Uterus (tissue), 4 donors: ENCODE measurements around the gene DLG1. TPM values are rescaled to one million over a fixed set of nuclear protein-coding genes. Genes with fewer than 3 reads are reported as not detected.

Source experiments
- DNase-seq, 2 donors: peaks; one replicate each; pipeline ENCODE4 v3.0.0-alpha.2; 2019 to 2020
- H3K27ac ChIP-seq, 2 donors: fragments of 200-600 bp; sonication (generic); 1 replicate in 1 of 2; 2 replicates in 1 of 2; pipeline ENCODE4 v1.5.1; 2016 to 2018
- H3K27me3 ChIP-seq, 2 donors: fragments of 200-600 bp; sonication (generic); one replicate each; pipeline ENCODE4 v1.5.1; 2018 to 2019; ENCODE audit warnings: control low read depth in 1 of 2
- H3K36me3 ChIP-seq, 2 donors: fragments of 200-600 bp; sonication (generic); one replicate each; pipeline ENCODE4 v1.5.1; 2019; ENCODE audit warnings: control low read depth in 1 of 2
- H3K4me1 ChIP-seq, 2 donors: fragments of 200-600 bp; sonication (generic); one replicate each; pipeline ENCODE4 v1.5.1; 2018 to 2019; ENCODE audit warnings: control low read depth in 1 of 2
- H3K4me3 ChIP-seq, 2 donors: fragments of 200-600 bp; sonication (generic); 1 replicate in 1 of 2; 2 replicates in 1 of 2; pipeline ENCODE4 v1.5.1; 2018 to 2019; ENCODE audit warnings: mild to moderate bottlenecking in 1 of 2
- H3K9me3 ChIP-seq, 2 donors: fragments of 200-600 bp; sonication (generic); one replicate each; pipeline ENCODE4 v1.5.1; 2019; ENCODE audit warnings: control low read depth in 1 of 2
- POLR2A ChIP-seq, 2 donors: fragments of 450-650 bp; IDR thresholded peaks; one replicate each; pipeline ENCODE4 v1.6.1; 2016; ENCODE audit warnings: antibody characterized with exemption in 2 of 2, mild to moderate bottlenecking in 1 of 2, moderate library complexity in 1 of 2
- intact Hi-C: fragments of 100-400 bp; cut with DNase I; formaldehyde crosslinking; loops from one replicate; pipeline ENCODE4 v1.15.1; 2023; ENCODE audit warnings: low total_unique reads
- total RNA-seq, 4 donors: library from RNA; depleted of rRNA in 3 of 4; stranded (reverse); fragments of >200 nt in 3 of 4; gene quantifications; one replicate each; pipeline versions ENCODE4 v1.1.0 to v1.2.4, GENCODE V29; 2014 to 2023
- TF ChIP-seq, protein P1 (sequence below), 4 experiments: fragments of 200-600 bp in 2 of 4; fragments of 450-650 bp in 2 of 4; sonication (generic) in 2 of 4; IDR thresholded peaks; one replicate each; pipeline ENCODE4 v1.5.1; 2016 to 2019; ENCODE audit warnings: antibody characterized with exemption in 4 of 4, mild to moderate bottlenecking in 2 of 4, moderate library complexity in 1 of 4
- donor health status: DM: yes; HTN: yes; CAD: no.

The DLG1 gene
- total RNA-seq, 4 donors from 2014 or later = 24.1 to 139 (median 82.9) TPM

DNA sequence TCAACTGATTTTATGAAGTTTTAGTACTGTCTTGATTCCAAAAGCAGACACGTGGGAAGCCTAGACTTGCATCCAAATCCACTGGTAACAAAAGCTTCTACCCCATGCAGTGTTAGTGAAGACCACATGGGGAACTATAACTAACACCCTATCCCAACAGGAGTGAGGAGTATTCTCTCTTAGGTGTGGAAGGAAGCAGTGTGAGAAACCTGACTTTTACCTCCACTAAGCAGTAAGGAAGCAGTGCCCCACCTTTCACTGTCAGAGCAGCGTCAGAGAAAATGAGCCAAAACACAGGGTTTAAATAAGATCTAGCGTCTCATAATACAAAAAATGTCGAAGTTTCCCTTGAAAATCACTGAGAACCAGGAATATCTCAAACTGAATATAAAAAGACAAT lies 60.5 kb downstream of the DLG1 start:
- Histone ChIP-seq H3K9me3 (peaks cover 0 to 9% of the 10 kb centered on the region in 2 donors), H3K27ac (no peak overlapping the region), H3K36me3 (no peaks in the 10 kb centered on the region), H3K4me1 (no peaks in the 10 kb centered on the region), H3K27me3 (no peaks in the 10 kb centered on the region), H3K4me3 (no peak overlapping the region)
- TF ChIP-seq, protein P1, sequence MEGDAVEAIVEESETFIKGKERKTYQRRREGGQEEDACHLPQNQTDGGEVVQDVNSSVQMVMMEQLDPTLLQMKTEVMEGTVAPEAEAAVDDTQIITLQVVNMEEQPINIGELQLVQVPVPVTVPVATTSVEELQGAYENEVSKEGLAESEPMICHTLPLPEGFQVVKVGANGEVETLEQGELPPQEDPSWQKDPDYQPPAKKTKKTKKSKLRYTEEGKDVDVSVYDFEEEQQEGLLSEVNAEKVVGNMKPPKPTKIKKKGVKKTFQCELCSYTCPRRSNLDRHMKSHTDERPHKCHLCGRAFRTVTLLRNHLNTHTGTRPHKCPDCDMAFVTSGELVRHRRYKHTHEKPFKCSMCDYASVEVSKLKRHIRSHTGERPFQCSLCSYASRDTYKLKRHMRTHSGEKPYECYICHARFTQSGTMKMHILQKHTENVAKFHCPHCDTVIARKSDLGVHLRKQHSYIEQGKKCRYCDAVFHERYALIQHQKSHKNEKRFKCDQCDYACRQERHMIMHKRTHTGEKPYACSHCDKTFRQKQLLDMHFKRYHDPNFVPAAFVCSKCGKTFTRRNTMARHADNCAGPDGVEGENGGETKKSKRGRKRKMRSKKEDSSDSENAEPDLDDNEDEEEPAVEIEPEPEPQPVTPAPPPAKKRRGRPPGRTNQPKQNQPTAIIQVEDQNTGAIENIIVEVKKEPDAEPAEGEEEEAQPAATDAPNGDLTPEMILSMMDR (IDR thresholded peaks at IDR 0.05) = no peak
- no peak for TF ChIP-seq POLR2A (IDR thresholded peaks at IDR 0.05)
- intact Hi-C loops = no loop called here
- DNase-seq = no peak

DNA sequence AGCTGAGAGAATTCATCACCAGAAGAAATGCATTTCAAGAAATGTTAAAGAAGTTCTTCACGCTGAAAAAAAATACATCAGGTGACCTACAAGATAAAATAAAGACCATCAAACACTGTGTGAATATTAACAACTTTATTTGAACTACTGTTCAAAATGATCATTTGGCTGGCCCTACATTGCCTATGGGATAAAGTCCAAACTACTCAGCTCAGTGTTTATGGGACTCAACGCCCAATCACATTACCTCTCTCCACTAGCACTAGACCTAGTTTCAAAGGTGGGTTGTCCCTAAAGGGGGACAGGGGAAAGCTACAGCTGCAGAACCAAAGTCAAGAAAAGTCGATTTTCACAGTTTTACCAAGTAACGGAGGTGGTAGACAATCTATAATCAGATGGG lies 62.0 kb downstream of the DLG1 start:
- TF ChIP-seq, protein P1 (IDR thresholded peaks at IDR 0.05) = no peak
- no peak for TF ChIP-seq POLR2A (IDR thresholded peaks at IDR 0.05)
- no peaks in the 10 kb centered on the region for H3K27me3 ChIP-seq
- H3K4me3 ChIP-seq = no peak overlapping the region
- H3K36me3 ChIP-seq = no peaks in the 10 kb centered on the region
- no peak overlapping the region for H3K27ac ChIP-seq
- no peak for DNase-seq
- intact Hi-C loops = no loop called here
- H3K4me1 ChIP-seq = no peaks in the 10 kb centered on the region
- H3K9me3 ChIP-seq = peaks cover 0 to 1% of the 10 kb centered on the region in 2 donors

DNA sequence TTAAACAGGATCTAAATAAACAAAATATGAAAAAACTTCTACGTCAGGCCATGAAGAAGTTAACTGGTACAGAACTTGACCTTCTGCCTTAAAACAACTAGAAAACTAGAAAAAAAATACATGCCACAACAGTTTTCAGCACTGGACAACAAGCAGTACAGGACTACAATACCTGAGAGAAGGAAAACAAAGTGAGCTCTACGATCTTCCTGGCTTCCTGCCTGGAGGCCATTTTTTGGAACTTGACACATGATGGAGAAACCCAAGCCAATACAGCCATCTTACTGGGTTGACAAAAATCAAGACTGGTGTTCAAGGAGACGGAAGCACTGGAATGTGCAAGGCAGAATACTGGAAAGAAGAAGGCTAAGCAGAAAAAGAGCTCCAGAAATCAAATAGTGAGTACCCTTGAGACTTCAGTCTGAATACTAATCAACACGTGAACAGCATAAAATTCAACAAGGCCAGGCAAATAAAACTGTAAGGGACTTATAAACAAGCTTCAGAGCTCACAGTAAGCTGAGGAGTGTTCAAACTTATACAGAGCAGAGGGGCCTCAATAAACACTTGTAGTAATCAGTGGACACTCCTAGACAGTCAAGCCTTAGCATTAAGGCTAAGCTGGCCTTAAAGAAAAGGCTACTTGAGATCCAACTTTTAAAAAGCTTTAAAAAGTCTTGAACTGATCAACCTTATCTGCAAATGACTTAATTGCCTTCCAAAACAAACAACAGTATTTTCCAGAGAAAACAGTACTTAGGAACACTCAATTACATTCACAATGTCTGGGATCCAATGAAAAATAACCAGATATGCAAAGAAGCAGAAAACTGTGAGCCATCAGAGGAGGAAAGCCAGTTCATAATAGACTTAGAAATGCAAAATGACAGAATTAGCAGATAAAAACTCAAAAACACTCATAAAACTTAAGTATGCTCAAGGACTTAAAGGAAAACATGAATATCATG lies 63.2 kb downstream of the DLG1 start:
- Histone ChIP-seq H3K27ac (no peak overlapping the region), H3K36me3 (no peaks in the 10 kb centered on the region), H3K9me3 (no peaks in the 10 kb centered on the region), H3K4me1 (no peaks in the 10 kb centered on the region), H3K27me3 (no peaks in the 10 kb centered on the region), H3K4me3 (no peak overlapping the region)
- intact Hi-C loops = no loop called here
- TF ChIP-seq, protein P1 (IDR thresholded peaks at IDR 0.05) = no peak
- no peak for TF ChIP-seq POLR2A (IDR thresholded peaks at IDR 0.05)
- no peak for DNase-seq

DNA sequence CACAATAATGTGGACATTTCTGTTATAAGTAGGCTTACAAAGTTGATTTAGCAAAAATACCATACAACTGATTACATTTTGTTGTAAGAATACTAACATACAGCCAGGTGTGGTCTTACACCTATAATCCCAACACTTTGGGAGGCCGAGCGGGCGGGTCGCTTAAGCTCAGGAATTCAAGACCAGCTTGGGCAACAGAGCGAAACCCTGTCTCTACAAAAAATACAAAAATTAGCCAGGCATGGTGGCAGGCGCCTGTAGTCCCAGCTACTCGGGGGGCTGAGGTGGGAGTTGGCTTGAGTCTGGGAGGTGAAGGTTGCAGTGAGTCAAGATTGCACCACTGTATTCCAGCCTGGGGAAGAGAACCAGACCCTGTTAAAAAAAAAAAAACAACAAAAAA lies 67.1 kb downstream of the DLG1 start:
- no peak overlapping the region for H3K4me3 ChIP-seq
- DNase-seq = no peak
- H3K27ac ChIP-seq = no peak overlapping the region
- intact Hi-C loops = no loop called here
- TF ChIP-seq, protein P1 (IDR thresholded peaks at IDR 0.05) = no peak
- no peak for TF ChIP-seq POLR2A (IDR thresholded peaks at IDR 0.05)
- H3K9me3 ChIP-seq = no peaks in the 10 kb centered on the region
- H3K4me1 ChIP-seq = no peaks in the 10 kb centered on the region
- H3K36me3 ChIP-seq = no peaks in the 10 kb centered on the region
- no peaks in the 10 kb centered on the region for H3K27me3 ChIP-seq

DNA sequence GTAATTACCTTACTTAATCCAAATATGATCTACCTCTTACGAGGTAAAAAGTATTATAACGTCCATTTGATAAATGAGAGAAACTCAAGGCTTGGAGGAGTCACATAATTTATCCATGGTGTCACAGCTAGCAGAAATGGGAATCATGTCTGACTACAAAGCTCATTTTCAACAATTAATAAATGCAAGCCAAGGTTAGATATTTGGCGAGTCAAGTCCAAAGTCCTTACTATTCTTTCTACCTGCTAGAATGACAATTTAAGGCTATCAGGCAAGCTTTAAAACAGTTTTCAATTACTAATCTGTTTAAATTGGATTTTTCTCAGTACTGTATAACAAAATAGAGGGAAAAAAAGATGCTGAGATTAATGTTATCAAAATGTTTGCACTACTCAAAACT lies 68.6 kb downstream of the DLG1 start:
- Histone ChIP-seq H3K9me3 (no peaks in the 10 kb centered on the region), H3K36me3 (no peaks in the 10 kb centered on the region), H3K4me1 (no peaks in the 10 kb centered on the region), H3K27me3 (no peaks in the 10 kb centered on the region), H3K4me3 (no peak overlapping the region), H3K27ac (no peak overlapping the region)
- intact Hi-C loops = no loop called here
- DNase-seq = no peak
- TF ChIP-seq, protein P1 (IDR thresholded peaks at IDR 0.05) = no peak
- no peak for TF ChIP-seq POLR2A (IDR thresholded peaks at IDR 0.05)
